ENCODE measurements around the gene ANKRD11. TPM values are rescaled to one million over a fixed set of nuclear protein-coding genes. Genes with fewer than 3 reads are reported as not detected.

Gene ANKRD11
- total RNA-seq: 100 to 1,000 TPM; 173 to 178 TPM

GRCh38 chr16:89490439-89491237 lies at the start of gene ANKRD11:
Gene ANKRD11, minus strand, starts transcription at chr16:89490561. Its CDS starts 173,542 bp downstream, at chr16:89317019.

GRCh38 chr16:89507834-89508590 lies 17.7 kb upstream of the ANKRD11 start, which contains the start of gene SPG7:
Gene SPG7, plus strand, starts transcription at chr16:89508403. Its CDS starts 15 bp downstream, at chr16:89508418.

Other genes with a start within 250 kb of the ANKRD11 start
- gene SPG7, start 17.8 kb upstream of the ANKRD11 start, total RNA-seq: 100 to 1,000 TPM in 1 of 2 experiments, 10 to 100 TPM in 1; 98.8 to 101 TPM
- 1,000 to 10,000 TPM; 3,512 to 3,557 TPM for gene RPL13, start 70.1 kb upstream of the ANKRD11 start, total RNA-seq
- gene CPNE7, start 85.2 kb upstream of the ANKRD11 start, total RNA-seq: 1 to 10 TPM; 3.6 to 3.7 TPM
- not detected for gene DPEP1, start 123.1 kb upstream of the ANKRD11 start, total RNA-seq
- gene CHMP1A, start 167.1 kb upstream of the ANKRD11 start, total RNA-seq: 10 to 100 TPM; 81.2 to 87.0 TPM
- 10 to 100 TPM in 1 of 2 experiments, 1 to 10 TPM in 1; 9.8 to 10.2 TPM for gene SPATA33, start 167.3 kb upstream of the ANKRD11 start, total RNA-seq
- 100 to 1,000 TPM in 1 of 2 experiments, 10 to 100 TPM in 1; 92.6 to 111 TPM for gene CDK10, start 196.1 kb upstream of the ANKRD11 start, total RNA-seq
- gene SPATA2L, start 211.1 kb upstream of the ANKRD11 start, total RNA-seq: 10 to 100 TPM; 10.3 to 10.7 TPM
- gene VPS9D1, start 230.3 kb upstream of the ANKRD11 start, total RNA-seq: 10 to 100 TPM; 10.2 to 12.6 TPM
- gene ZNF276, start 231.0 kb upstream of the ANKRD11 start, total RNA-seq: 10 to 100 TPM; 89.5 to 94.4 TPM